ENCODE measurements around the gene NFKBIL1. TPM values are rescaled to one million over a fixed set of nuclear protein-coding genes. Genes with fewer than 3 reads are reported as not detected.
"Not testable (repeated sequence)": the region's sequence is repeated elsewhere in the genome, so short reads cannot be mapped to it uniquely, and the experiment has no call there.

NFKBIL1 gene
- total RNA-seq, 2 experiments from 2014 or later = 11.4 to 12.3 TPM

DNA sequence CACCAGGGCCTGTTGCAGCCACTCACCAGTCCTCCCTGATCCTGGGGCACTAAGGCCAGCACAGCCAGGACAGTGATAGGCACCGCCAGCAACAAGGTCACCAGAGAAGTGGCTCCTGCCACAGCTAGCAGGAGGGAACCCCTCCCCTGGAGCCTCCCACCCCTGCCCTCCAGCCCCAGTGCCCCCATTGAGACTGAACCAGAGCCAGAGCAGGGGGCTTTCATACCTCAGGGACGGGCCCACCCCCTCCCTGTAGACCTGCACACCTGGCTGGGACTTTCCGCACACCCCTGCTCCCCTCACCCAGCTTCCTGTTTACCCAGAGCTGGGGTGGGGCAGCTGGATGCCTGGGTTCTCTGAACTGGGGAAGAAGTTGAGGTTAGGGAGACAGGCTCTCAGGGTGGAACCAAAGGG lies 34.8 kb downstream of the NFKBIL1 start, which contains the start of gene LTB:
LTB (minus strand) TSS at position 195 of the 414 bp plus-strand sequence; CDS start at position 188, 7 bp downstream.
- ChIA-PET POLR2A (interaction anchor here (0.6 to 2.1 kb wide), 5 partner anchors 11 to 41 kb away, joined by 3 to 9 read pairs (median 5); partner anchors contain the start of genes DDX39B, NCR3 and NFKBIL1), CTCF (interaction anchor here (1.2 to 12.2 kb wide), 7 partner anchors 8 to 41 kb away, joined by 3 to 300 read pairs (median 7); partner anchors contain the start of genes ATP6V1G2, DDX39B, LTA and NCR3)

DNA sequence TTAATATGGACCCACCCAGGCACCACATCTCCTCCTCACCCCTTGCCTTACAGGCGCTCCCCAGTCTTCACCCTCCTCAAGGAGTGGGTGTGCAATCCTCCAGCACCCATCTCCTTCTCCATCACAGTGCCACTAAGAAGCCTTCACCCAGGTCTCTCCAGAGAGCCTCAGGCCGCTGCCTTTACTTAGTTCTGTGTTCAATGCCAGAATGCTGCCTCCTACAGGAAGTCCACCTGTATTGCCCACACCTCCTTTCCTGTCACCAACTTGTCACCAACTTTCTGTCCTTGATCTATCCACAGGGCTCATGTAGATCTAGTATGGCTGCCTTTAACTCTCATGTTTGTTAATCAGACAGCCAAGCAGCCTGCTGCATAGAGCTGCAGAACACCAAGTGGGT lies 38.1 kb downstream of the NFKBIL1 start:
- ChIA-PET POLR2A (interaction anchor here (1.0 to 3.2 kb wide), 3 partner anchors 9 to 26 kb away, joined by 3 to 18 read pairs (median 3); partner anchors contain the start of gene TNF), CTCF (interaction anchor here (1.0 to 12.2 kb wide), 7 partner anchors 8 to 771 kb away, joined by 3 to 300 read pairs (median 9); partner anchors contain the start of genes ATP6V1G2, DDX39B, NCR3 and NFKBIL1)

DNA sequence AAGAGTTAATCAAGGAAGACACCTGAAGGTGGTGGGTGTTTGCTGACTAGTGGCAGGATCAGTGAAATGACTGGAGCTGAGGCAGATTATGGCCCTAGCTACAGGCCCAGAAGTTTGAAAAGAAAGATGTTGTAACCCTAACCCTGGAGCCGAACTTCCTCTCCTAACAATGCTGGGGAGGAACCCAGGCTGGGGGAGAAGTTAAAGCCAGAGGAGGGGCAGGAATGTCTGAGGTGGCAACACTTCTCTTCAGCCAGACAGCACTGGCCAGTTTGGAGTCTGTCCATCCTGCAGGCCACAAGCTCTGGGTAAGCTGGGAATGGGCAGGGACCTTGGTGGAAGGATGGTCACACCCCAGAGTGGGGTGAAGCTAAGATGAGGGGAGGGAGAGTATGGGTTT lies 38.6 kb downstream of the NFKBIL1 start, which contains the start of gene LST1:
LST1 (plus strand) TSS at position 270 of the 400 bp plus-strand sequence. CDS start 1,023 bp downstream, outside the sequence.
- CTCF ChIA-PET = interaction anchor here (0.9 to 12.2 kb wide), 8 partner anchors 8 to 771 kb away, joined by 3 to 300 read pairs (median 9); partner anchors contain the start of genes ATP6V1G2, DDX39B, NCR3 and NFKBIL1
- POLR2A ChIA-PET = interaction anchor here (1.1 to 3.2 kb wide), 2 partner anchors 11 to 27 kb away, joined by 3 to 18 read pairs; partner anchors contain the start of gene TNF

DNA sequence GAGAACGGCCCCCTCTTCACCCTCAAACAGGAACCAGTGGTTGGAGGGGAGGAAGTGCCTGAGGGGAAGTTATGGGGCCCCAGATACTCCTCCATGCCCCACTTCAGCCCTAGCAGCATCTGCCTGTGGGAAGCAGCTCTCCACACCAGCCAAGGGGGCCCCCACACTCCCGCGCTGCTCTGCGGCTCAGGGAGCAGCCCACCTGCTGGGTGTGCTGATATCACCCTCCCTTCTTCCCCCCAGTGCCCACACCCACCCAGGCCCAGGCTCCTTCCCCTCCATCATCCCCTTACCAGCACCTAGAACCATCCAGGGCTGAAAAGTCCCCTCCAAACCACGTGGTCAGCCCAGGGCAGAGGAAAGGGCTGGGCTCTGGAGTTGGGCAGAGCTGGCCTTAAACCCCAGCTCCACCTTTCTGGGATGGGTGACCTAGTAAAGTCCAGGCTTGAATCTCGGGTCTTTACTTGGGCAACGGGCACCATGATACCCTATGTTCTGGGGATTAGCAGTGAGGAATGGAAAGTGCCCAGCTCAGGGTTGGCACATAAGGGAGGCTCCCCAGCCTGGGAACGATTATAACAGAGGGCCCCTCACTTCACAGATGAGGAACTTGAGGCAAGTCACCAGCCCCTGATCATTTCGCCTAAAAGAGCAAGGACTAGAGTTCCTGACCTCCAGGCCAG lies 39.3 kb downstream of the NFKBIL1 start:
- POLR2A ChIA-PET = interaction anchor here (1.1 to 3.2 kb wide), 2 partner anchors 12 to 28 kb away, joined by 3 to 18 read pairs; partner anchors contain the start of gene TNF
- CTCF ChIA-PET = interaction anchor here (0.7 to 12.2 kb wide), 8 partner anchors 7 to 183 kb away, joined by 3 to 300 read pairs (median 8); partner anchors contain the start of genes ATP6V1G2, NCR3, NFKBIL1 and TNF

DNA sequence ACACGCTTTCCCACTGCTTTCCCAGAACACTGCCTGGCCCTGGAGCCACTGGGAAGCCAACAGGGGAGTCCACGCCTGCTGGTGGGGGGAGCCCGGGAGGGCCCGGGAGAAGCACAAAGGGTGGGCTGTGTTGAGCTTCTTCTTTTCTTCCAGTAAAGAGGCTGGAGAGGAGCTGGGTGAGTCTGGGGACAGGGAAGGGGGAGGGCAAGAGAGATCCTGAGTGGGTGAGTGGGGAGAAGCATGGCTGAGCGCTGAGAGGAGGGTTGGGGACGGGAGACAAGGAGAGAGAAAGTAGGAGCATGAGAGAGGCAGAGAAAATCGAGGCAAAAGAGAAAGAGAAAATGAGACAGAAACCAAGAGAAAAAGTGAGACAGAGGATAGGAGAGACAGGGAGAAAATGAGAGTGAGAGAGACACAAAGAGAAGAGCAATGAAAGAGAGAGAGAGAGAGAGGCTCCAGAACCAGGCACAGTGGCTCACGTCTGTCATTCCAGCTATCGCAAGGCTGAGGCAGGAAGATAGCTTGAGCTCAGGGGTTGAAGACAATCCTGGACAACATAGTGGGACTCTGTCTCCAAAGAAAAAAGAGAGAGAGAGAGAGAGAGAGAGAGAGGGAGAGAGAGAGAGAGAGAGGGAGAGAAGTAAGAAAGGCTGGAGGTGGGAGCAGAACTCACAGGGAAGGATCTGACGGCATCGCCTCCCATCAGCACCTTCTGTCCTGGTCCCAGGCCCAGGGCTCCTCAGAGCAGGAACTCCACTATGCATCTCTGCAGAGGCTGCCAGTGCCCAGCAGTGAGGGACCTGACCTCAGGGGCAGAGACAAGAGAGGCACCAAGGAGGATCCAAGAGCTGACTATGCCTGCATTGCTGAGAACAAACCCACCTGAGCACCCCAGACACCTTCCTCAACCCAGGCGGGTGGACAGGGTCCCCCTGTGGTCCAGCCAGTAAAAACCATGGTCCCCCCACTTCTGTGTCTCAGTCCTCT lies 40.7 kb downstream of the NFKBIL1 start:
- ChIA-PET POLR2A (interaction anchor here (0.5 to 3.2 kb wide), 3 partner anchors 11 to 447 kb away, joined by 4 to 18 read pairs (median 5); partner anchors contain the start of gene TNF), CTCF (interaction anchor here (0.7 to 12.2 kb wide), 11 partner anchors 6 to 40 kb away, joined by 3 to 300 read pairs (median 8); partner anchors contain the start of genes ATP6V1G2, LST1, LTB and NCR3)

DNA sequence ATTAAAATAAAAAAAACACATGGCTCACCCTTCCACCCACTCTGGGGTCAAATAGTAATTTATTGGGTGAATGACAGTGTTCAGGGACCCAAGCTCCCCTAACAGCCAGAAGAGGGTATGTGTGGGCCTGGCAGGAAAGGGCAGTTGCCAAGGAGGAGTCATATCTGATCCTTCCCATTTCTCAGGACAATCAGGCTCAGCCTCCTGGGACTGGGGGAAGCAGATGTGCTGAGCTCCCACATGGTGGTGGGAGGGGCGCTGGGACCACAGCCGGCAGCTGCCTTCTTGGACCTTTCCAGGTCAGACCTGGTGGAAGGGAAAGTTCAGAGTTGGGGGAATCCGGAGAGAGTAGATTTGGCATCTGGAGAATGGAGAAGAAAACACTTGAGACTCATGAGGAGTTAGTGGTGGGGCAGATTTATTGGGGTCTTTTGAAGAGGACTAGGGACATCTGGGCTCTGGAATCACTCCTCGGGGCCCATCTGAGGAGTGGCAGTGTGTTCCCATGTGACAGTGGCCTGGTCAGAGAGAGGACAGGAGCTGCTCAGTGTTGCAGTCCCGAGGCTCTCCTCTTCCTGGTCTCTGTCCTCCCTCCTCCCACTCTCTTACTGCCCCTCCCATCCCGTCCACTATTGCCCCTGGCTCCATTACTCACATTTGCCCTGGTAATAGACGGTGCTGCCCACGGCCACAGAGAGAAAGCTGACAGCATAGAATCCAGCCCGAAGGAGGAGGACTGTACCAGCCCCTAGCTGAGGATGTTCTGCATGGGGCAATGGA lies 41.7 kb downstream of the NFKBIL1 start:
- POLR2A ChIA-PET = no interaction called here
- CTCF ChIA-PET = interaction anchor here (0.7 to 11.6 kb wide), 5 partner anchors 7 to 42 kb away, joined by 3 to 300 read pairs (median 6); partner anchors contain the start of genes ATP6V1G2, LST1, LTB and NFKBIL1

DNA sequence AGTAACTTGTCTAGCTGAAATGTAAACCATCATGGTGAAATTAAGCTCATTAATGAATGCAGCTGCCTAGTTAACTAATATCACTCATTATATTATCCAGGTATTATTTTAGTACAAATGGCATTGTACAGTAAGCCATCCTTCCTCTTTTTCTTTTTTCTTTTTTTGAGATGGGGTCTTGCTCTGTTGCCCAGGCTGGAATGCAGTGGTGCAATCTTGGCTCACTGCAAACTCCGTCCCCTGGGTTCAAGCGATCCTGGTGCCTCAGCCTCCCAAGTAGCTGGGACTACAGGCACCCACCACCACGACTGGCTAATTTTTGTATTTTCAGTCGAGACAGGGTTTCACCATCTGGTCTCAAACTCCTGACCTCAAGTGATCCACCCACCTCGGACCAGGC lies 43.3 kb downstream of the NFKBIL1 start:
- POLR2A ChIA-PET = not testable (repeated sequence)
- CTCF ChIA-PET = interaction anchor here (0.6 to 11.6 kb wide), 4 partner anchors 7 to 232 kb away, joined by 3 to 300 read pairs (median 14); partner anchors contain the start of genes ATP6V1G2, LST1, LTB and NFKBIL1

DNA sequence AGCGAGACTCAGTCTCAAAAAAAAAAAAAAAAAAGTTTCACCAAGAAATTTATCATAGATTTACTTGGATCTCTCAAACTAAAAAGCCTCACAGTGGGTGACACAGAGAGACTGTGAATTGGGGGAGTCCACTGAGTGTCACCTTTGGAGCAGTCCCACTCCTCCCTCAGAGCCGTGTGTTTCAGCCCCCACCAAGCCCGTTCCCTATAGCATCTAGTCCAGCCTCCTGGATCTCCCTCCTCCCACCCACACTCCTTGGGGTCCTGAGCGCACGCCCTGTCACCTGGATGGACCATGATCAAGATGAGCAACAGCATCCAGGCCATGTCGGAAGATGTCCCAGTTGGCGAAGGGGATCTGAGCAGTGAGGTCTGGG lies 45.0 kb downstream of the NFKBIL1 start:
- ChIA-PET CTCF (interaction anchor here (0.6 to 11.6 kb wide), 8 partner anchors 10 to 272 kb away, joined by 3 to 348 read pairs (median 4); partner anchors contain the start of genes ATP6V1G2, DDX39B, LST1 and LTB), POLR2A (interaction anchor here (0.6 to 1.9 kb wide), 6 partner anchors 10 to 233 kb away, joined by 3 to 10 read pairs (median 8); partner anchors contain the start of genes LTB and TNF)

DNA sequence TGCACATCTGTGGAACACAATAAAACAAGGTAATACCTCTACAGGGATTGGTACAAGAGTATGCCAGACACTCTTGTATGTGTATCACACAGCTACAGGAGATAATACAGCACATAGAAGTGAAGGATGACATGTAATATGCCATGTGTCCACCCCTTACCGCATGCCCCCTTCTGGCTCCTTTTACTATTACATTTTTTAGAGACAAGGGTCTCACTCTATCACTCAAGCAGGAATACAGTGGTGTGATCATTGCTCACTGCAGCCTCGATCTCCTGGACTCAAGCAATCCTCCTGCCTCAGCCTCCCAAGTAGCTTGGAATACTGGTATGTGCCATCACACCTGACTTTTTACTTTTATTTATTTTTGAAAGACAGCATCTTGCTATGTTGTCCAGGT lies 49.6 kb downstream of the NFKBIL1 start:
- POLR2A ChIA-PET = interaction anchor here (0.6 to 2.0 kb wide), 2 partner anchors 21 to 44 kb away, joined by 4 to 11 read pairs; partner anchors contain the start of gene TNF

DNA sequence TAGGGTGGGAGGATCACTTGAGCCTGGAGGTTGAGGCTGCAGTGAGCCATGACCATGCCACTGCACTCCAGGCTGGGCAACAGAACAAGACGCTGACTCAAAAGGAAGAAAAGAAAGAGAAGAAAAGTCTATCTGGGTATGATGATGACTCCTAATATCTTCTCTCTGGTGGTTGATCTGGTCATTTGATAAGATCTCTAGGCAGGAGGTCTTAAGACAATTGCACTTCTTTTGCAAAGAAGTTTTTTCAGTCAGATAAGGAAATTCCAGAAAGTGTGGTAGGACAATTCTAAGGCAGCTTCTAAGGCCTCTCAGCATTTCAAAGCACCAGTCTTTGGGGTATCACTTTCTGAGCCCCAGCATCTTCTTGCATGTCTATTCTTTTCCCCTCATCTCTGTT lies 59.9 kb downstream of the NFKBIL1 start:
- ChIA-PET CTCF (interaction anchor here (0.7 to 1.4 kb wide), 2 partner anchors 9 to 33 kb away, joined by 3 to 4 read pairs; no protein-coding TSS in a partner anchor), POLR2A (no interaction called here)

More for the DNA sequence above, 49.6 kb downstream of the NFKBIL1 start:
- CTCF ChIA-PET = interaction anchor here (1.1 to 11.6 kb wide), 13 partner anchors 8 to 103 kb away, joined by 3 to 348 read pairs (median 5); partner anchors contain the start of genes ATP6V1G2, BAG6, DDX39B and LST1

Other genes with a start within 250 kb of the NFKBIL1 start
- gene HLA-B, start 190.4 kb upstream of the NFKBIL1 start, total RNA-seq = 1,000 to 10,000 TPM; 2,691 to 2,699 TPM
- gene MICA, start 144.0 kb upstream of the NFKBIL1 start, total RNA-seq = 10 to 100 TPM; 10.8 to 12.7 TPM
- gene MICB, start 49.5 kb upstream of the NFKBIL1 start, total RNA-seq = 10 to 100 TPM; 22.1 to 22.5 TPM
- not detected for gene MCCD1, start 18.6 kb upstream of the NFKBIL1 start, total RNA-seq
- 100 to 1,000 TPM; 611 to 614 TPM for gene DDX39B, start 5.6 kb upstream of the NFKBIL1 start, total RNA-seq
- gene ATP6V1G2, start 1.0 kb upstream of the NFKBIL1 start, total RNA-seq = 1 to 10 TPM; 1.2 to 1.4 TPM
- gene LTA, start 24.7 kb downstream of the NFKBIL1 start, total RNA-seq = 100 to 1,000 TPM; 702 to 706 TPM
- gene TNF, start 28.0 kb downstream of the NFKBIL1 start, total RNA-seq = 100 to 1,000 TPM; 161 to 162 TPM
- gene LTB, start 34.8 kb downstream of the NFKBIL1 start, total RNA-seq = 100 to 1,000 TPM; 178 to 181 TPM
- 10 to 100 TPM; 16.3 to 19.2 TPM for gene LST1, start 38.7 kb downstream of the NFKBIL1 start, total RNA-seq
- 10 to 100 TPM; 25.2 to 29.7 TPM for gene NCR3, start 45.4 kb downstream of the NFKBIL1 start, total RNA-seq
- 10 to 100 TPM; 53.8 to 62.0 TPM for gene AIF1, start 67.6 kb downstream of the NFKBIL1 start, total RNA-seq
- 100 to 1,000 TPM; 255 to 257 TPM for gene PRRC2A, start 73.1 kb downstream of the NFKBIL1 start, total RNA-seq
- 100 to 1,000 TPM; 254 to 267 TPM for gene BAG6, start 105.1 kb downstream of the NFKBIL1 start, total RNA-seq
- gene APOM, start 108.3 kb downstream of the NFKBIL1 start, total RNA-seq = 1 to 10 TPM; 1.9 to 2.2 TPM
- gene C6orf47, start 113.2 kb downstream of the NFKBIL1 start, total RNA-seq = 10 to 100 TPM; 16.7 to 17.6 TPM
- gene GPANK1, start 117.4 kb downstream of the NFKBIL1 start, total RNA-seq = 10 to 100 TPM; 44.6 to 45.1 TPM
- gene CSNK2B, start 118.5 kb downstream of the NFKBIL1 start, total RNA-seq = 100 to 1,000 TPM; 329 TPM
- gene LY6G5B, start 122.4 kb downstream of the NFKBIL1 start, total RNA-seq = 10 to 100 TPM; 18.1 to 20.1 TPM
- gene LY6G5C, start 133.5 kb downstream of the NFKBIL1 start, total RNA-seq = 1 to 10 TPM; 3.1 to 3.5 TPM
- gene ABHD16A, start 155.7 kb downstream of the NFKBIL1 start, total RNA-seq = 10 to 100 TPM; 30.1 to 32.0 TPM
- gene LY6G6F, start 159.3 kb downstream of the NFKBIL1 start, total RNA-seq = not detected
- gene LY6G6D, start 167.7 kb downstream of the NFKBIL1 start, total RNA-seq = not detected
- gene LY6G6C, start 174.1 kb downstream of the NFKBIL1 start, total RNA-seq = not detected
- under 1 TPM in 1 of 2 experiments, not detected in 1; 0.06 TPM for gene MPIG6B, start 175.8 kb downstream of the NFKBIL1 start, total RNA-seq
- gene DDAH2, start 181.7 kb downstream of the NFKBIL1 start, total RNA-seq = 1 to 10 TPM; 4.6 to 4.9 TPM
- 100 to 1,000 TPM; 383 to 395 TPM for gene CLIC1, start 188.9 kb downstream of the NFKBIL1 start, total RNA-seq
- 10 to 100 TPM; 60.3 to 61.5 TPM for gene MSH5, start 192.4 kb downstream of the NFKBIL1 start, total RNA-seq
- gene SAPCD1, start 215.0 kb downstream of the NFKBIL1 start, total RNA-seq = 1 to 10 TPM; 7.6 to 8.6 TPM
- 1 to 10 TPM; 1.6 to 1.9 TPM for gene VWA7, start 229.7 kb downstream of the NFKBIL1 start, total RNA-seq
- gene VARS1, start 248.1 kb downstream of the NFKBIL1 start, total RNA-seq = 100 to 1,000 TPM; 190 to 191 TPM